ENCODE data around the gene ZSCAN2. TPM values are rescaled to one million over a fixed set of nuclear protein-coding genes. Genes with fewer than 3 reads are reported as not detected.

Gene ZSCAN2
- total RNA-seq, 1 donor = 14.1 TPM

GRCh38 chr15:84654689-84655453 is 54.1 kb downstream of the ZSCAN2 start:
- H2AFZ ChIP-seq (ENCODE audit: low read length) = peak overlapping the region; percentile 91

GRCh38 chr15:84656972-84657371 is 56.2 kb downstream of the ZSCAN2 start:
- Histone ChIP-seq H3K9me3 (ENCODE audit: low read depth, low read length) (no peaks in the 10 kb centered on the region), H4K20me1 (ENCODE audit: insufficient read depth, low read length) (no peaks in the 10 kb centered on the region), H3K4me2 (ENCODE audit: insufficient read depth, low read length) (peak overlapping the region; percentile 86), H2AFZ (ENCODE audit: low read length) (no peak overlapping the region), H3K27me3 (ENCODE audit: insufficient read depth, low read length) (no peaks in the 10 kb centered on the region), H3K79me2 (ENCODE audit: insufficient read depth, low read length) (peaks cover 19% of the 10 kb centered on the region), H3K4me1 (ENCODE audit: insufficient read depth, low read length) (peaks cover 26% of the 10 kb centered on the region), H3K36me3 (ENCODE audit: insufficient read depth, low read length) (peaks cover 10% of the 10 kb centered on the region), H3K27ac (ENCODE audit: low read depth, low read length) (no peak overlapping the region), H3K4me3 (ENCODE audit: insufficient read depth, low read length) (no peak overlapping the region)
- no peak for TF ChIP-seq CTCF (IDR thresholded peaks at IDR 0.05; ENCODE audit: extremely low read depth, low read depth, low read length)
- DNase-seq (ENCODE audit: insufficient read length, low spot score, missing footprints) = peak; percentile 73

More at GRCh38 chr15:84654689-84655453, 54.1 kb downstream of the ZSCAN2 start:
- Histone ChIP-seq H3K36me3 (ENCODE audit: insufficient read depth, low read length) (peaks cover 19% of the 10 kb centered on the region), H3K4me3 (ENCODE audit: insufficient read depth, low read length) (peak overlapping the region; percentile 86), H4K20me1 (ENCODE audit: insufficient read depth, low read length) (no peaks in the 10 kb centered on the region), H3K27me3 (ENCODE audit: insufficient read depth, low read length) (no peaks in the 10 kb centered on the region), H3K9me3 (ENCODE audit: low read depth, low read length) (no peaks in the 10 kb centered on the region), H3K4me1 (ENCODE audit: insufficient read depth, low read length) (peaks cover 34% of the 10 kb centered on the region), H3K79me2 (ENCODE audit: insufficient read depth, low read length) (peaks cover 25% of the 10 kb centered on the region), H3K27ac (ENCODE audit: low read depth, low read length) (peak overlapping the region; percentile 77), H3K4me2 (ENCODE audit: insufficient read depth, low read length) (peak overlapping the region; percentile 99)
- TF ChIP-seq CTCF (IDR thresholded peaks at IDR 0.05; ENCODE audit: extremely low read depth, low read depth, low read length) = peak; percentile 70
- peak; percentile 96 for DNase-seq (ENCODE audit: insufficient read length, low spot score, missing footprints)

GRCh38 chr15:84657748-84658079 is 56.9 kb downstream of the ZSCAN2 start:
- Histone ChIP-seq H3K79me2 (ENCODE audit: insufficient read depth, low read length) (peaks cover 13% of the 10 kb centered on the region), H3K27me3 (ENCODE audit: insufficient read depth, low read length) (no peaks in the 10 kb centered on the region), H3K4me1 (ENCODE audit: insufficient read depth, low read length) (peaks cover 25% of the 10 kb centered on the region), H2AFZ (ENCODE audit: low read length) (peak overlapping the region; percentile 66), H3K4me2 (ENCODE audit: insufficient read depth, low read length) (peak overlapping the region; percentile 86), H3K36me3 (ENCODE audit: insufficient read depth, low read length) (peaks cover 3% of the 10 kb centered on the region), H3K27ac (ENCODE audit: low read depth, low read length) (peak overlapping the region; percentile 49), H3K9me3 (ENCODE audit: low read depth, low read length) (no peaks in the 10 kb centered on the region), H3K4me3 (ENCODE audit: insufficient read depth, low read length) (peak overlapping the region; percentile 73), H4K20me1 (ENCODE audit: insufficient read depth, low read length) (no peaks in the 10 kb centered on the region)
- TF ChIP-seq CTCF (IDR thresholded peaks at IDR 0.05; ENCODE audit: extremely low read depth, low read depth, low read length) = no peak
- peak; percentile 75 for DNase-seq (ENCODE audit: insufficient read length, low spot score, missing footprints)

GRCh38 chr15:84658080-84658787 is 57.4 kb downstream of the ZSCAN2 start, which contains the start of gene NMB:
Gene NMB, minus strand, starts transcription at chr15:84658199. Its CDS starts 47 bp downstream, at chr15:84658152.
- Histone ChIP-seq H2AFZ (ENCODE audit: low read length) (peak within 1 kb of the TSS; percentile 73), H3K4me3 (ENCODE audit: insufficient read depth, low read length) (peak within 1 kb of the TSS; percentile 73), H3K36me3 (ENCODE audit: insufficient read depth, low read length) (peaks cover 3% of the 10 kb centered on the region), H3K27me3 (ENCODE audit: insufficient read depth, low read length) (no peaks in the 10 kb centered on the region), H3K4me1 (ENCODE audit: insufficient read depth, low read length) (peaks cover 20% of the 10 kb centered on the region), H3K4me2 (ENCODE audit: insufficient read depth, low read length) (peak within 1 kb of the TSS; percentile 86), H3K27ac (ENCODE audit: low read depth, low read length) (peak within 1 kb of the TSS; percentile 65), H3K9me3 (ENCODE audit: low read depth, low read length) (no peaks in the 10 kb centered on the region), H4K20me1 (ENCODE audit: insufficient read depth, low read length) (no peaks in the 10 kb centered on the region), H3K79me2 (ENCODE audit: insufficient read depth, low read length) (peaks cover 8% of the 10 kb centered on the region)
- DNase-seq (ENCODE audit: insufficient read length, low spot score, missing footprints) = peak; percentile 97
- TF ChIP-seq CTCF (IDR thresholded peaks at IDR 0.05; ENCODE audit: extremely low read depth, low read depth, low read length) = peak; percentile 42
